Right lobe of liver (tissue), 4 donors: ENCODE data around the gene CLEC1A.

Experiments used
- CTCF ChIP-seq, 4 donors: fragments of 200-600 bp in 3 of 4; fragments of 450-650 bp in 1 of 4; IDR thresholded peaks; one replicate each; pipeline versions ENCODE4 v1.5.1 to v1.8.0; 2016 to 2022; ENCODE audit warnings: antibody characterized with exemption in 4 of 4, mild to moderate bottlenecking in 2 of 4
- POLR2A ChIP-seq: fragments of 450-650 bp; IDR thresholded peaks from one replicate; pipeline ENCODE4 v1.6.1; 2017; ENCODE audit warnings: antibody characterized with exemption, mild to moderate bottlenecking
- donor health status: DM: no; HTN: no; CAD: no.
- donor health status: DM: no; HTN: no; CAD: no.
- donor health status: DM: no; HTN: yes; CAD: no.

GRCh38 chr12:10021342-10021741 lies 77.4 kb downstream of the CLEC1A start:
- TF ChIP-seq POLR2A (no peak), CTCF (IDR thresholded peaks at IDR 0.05) (no peak)
